ENCODE measurements around the gene CDC42SE1. TPM values are rescaled to one million over a fixed set of nuclear protein-coding genes. Genes with fewer than 3 reads are reported as not detected.

Gene CDC42SE1
- total RNA-seq, 2 donors from 2014 or later: 57.9 to 66.8 TPM

DNA sequence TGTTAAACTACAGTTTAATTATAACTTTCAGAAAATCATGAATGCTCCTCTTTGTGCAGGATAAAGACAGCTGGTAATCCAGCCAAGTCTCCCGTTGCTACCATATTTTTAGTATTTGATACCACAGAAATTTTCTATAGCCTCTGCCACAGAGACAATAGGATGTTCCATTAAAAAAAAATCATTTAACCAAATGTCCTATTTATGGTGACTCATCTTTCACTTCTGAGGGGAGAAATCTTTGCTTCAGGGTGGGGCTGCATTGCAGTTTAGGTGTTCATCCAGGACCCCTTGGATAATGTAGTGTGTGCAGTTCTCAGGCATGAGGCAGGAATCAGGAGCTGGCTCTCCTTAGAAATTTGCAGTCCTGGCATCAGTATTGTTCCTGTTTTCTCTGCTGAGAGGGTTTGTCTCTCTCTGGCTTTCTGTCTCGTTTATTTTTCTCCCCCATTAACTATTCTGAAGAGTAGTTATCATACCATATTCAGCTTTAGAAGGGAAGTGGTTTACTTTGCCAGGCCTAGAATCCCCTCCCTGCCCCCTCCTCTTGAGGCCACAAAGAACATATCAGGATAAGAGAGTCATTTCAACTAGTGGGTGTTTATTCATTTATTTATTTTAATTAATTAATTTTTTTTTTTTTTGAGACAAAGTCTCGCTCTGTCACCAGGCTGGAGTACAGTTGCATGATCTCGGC lies 48.1 kb downstream of the CDC42SE1 start:
- Histone ChIP-seq H3K4me1 (peaks cover 10% of the 10 kb centered on the region), H3K9ac (ENCODE audit: low read depth in 2 of 2, low read length in 2 of 2) (no peak overlapping the region), H3K9me3 (no peaks in the 10 kb centered on the region), H3K27ac (no peak overlapping the region), H3K4me3 (no peak overlapping the region), H3K27me3 (no peaks in the 10 kb centered on the region), H3K36me3 (no peaks in the 10 kb centered on the region)
- TF ChIP-seq, protein P1, sequence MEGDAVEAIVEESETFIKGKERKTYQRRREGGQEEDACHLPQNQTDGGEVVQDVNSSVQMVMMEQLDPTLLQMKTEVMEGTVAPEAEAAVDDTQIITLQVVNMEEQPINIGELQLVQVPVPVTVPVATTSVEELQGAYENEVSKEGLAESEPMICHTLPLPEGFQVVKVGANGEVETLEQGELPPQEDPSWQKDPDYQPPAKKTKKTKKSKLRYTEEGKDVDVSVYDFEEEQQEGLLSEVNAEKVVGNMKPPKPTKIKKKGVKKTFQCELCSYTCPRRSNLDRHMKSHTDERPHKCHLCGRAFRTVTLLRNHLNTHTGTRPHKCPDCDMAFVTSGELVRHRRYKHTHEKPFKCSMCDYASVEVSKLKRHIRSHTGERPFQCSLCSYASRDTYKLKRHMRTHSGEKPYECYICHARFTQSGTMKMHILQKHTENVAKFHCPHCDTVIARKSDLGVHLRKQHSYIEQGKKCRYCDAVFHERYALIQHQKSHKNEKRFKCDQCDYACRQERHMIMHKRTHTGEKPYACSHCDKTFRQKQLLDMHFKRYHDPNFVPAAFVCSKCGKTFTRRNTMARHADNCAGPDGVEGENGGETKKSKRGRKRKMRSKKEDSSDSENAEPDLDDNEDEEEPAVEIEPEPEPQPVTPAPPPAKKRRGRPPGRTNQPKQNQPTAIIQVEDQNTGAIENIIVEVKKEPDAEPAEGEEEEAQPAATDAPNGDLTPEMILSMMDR (IDR thresholded peaks at IDR 0.05): no peak
- DNase-seq: no peak
- intact Hi-C loops (cut with DNase I): no loop called here

DNA sequence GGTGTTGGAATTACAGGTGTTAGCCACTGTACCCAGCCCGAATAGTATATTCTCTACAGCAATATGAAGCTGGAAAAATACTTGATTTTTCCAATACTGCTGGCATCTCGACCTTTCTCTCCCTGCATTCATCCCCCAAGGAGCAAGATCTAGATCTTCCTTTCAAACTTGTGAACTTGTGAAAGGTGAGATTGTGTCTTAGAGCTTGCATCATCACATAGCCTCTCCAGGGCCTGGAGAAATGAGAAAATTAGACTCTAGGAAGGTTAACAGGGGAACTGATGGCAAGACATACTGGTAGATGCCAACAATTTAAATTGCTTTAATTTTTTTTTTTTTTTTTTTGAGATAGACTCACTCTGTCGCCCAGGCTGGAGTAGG lies 49.1 kb downstream of the CDC42SE1 start:
- TF ChIP-seq, protein P1 (IDR thresholded peaks at IDR 0.05): no peak
- no peaks in the 10 kb centered on the region for H3K9me3 ChIP-seq
- no peak overlapping the region for H3K27ac ChIP-seq
- no peaks in the 10 kb centered on the region for H3K27me3 ChIP-seq
- no peak overlapping the region for H3K9ac ChIP-seq (ENCODE audit: low read depth in 2 of 2, low read length in 2 of 2)
- intact Hi-C loops (cut with DNase I): no loop called here
- H3K4me1 ChIP-seq: peaks cover 10% of the 10 kb centered on the region
- no peak overlapping the region for H3K4me3 ChIP-seq
- H3K36me3 ChIP-seq: no peaks in the 10 kb centered on the region
- DNase-seq: no peak

DNA sequence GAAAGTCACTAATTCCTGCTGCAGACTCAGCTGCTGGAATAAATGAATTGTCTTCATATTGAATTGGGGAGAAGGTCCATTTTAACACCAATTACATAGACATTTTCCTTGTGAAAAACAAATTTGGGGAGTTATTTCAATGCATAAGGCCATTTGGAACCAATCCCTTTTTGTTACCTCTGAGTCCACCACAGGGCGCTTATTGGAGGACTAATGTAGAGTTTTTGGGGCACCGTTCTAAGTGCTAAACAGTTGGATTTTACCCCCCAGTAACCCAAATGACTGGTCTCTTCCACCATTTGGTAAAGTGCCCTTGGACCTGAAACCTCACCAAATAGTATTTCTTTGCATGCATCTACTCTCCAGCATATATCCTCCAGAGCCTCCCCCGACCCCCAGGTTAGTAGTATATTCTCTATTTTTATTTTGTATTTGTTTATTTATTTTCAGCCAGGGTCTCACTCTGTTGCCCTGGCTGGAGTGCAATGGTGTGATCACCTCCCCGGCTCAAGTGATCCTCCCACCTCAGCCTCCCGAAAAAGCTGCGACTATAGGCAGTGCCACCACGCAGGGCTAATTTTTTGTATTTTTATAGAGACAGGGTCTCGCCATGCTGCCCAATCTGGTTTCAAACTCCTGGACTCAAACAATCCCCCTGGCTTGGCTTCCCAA lies 49.6 kb downstream of the CDC42SE1 start:
- Histone ChIP-seq H3K4me3 (no peak overlapping the region), H3K36me3 (no peaks in the 10 kb centered on the region), H3K9me3 (no peaks in the 10 kb centered on the region), H3K27me3 (no peaks in the 10 kb centered on the region), H3K4me1 (peaks cover 10% of the 10 kb centered on the region), H3K9ac (ENCODE audit: low read depth in 2 of 2, low read length in 2 of 2) (peak overlapping the region in 1 of 2 donors; percentile 92), H3K27ac (no peak overlapping the region)
- TF ChIP-seq, protein P1 (IDR thresholded peaks at IDR 0.05): no peak
- intact Hi-C loops (cut with DNase I): loop anchor here (5.0 kb wide), 1 partner anchor 47 kb away; the partner anchor contains the start of gene CDC42SE1
- DNase-seq: no peak

DNA sequence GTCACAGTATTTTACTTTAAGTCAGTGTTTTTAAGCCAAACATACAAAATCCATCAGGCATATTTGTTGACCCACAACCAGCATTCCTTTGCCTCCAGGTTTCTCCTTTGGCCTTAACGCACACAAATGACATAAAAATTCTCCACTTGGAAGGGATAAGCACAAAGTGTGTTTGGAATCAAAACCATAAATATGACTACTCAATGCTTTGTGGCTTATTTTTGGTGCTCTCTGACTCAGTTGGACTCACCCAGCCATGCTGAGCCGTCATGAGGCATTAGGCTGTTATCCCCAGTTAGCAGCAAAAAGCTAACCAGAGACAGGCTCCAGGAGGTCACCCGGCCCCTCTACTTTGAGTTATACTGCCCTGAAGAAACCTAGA lies 50.2 kb downstream of the CDC42SE1 start:
- Histone ChIP-seq H3K9me3 (no peaks in the 10 kb centered on the region), H3K4me3 (peak overlapping the region; percentile 56), H3K27ac (peak overlapping the region; percentile 91), H3K9ac (ENCODE audit: low read depth in 2 of 2, low read length in 2 of 2) (peak overlapping the region; percentile 70 to 92), H3K4me1 (peaks cover 10% of the 10 kb centered on the region), H3K36me3 (no peaks in the 10 kb centered on the region), H3K27me3 (no peaks in the 10 kb centered on the region)
- DNase-seq: no peak
- intact Hi-C loops (cut with DNase I): loop anchor here (5.0 kb wide), 1 partner anchor 48 kb away; the partner anchor contains the start of gene CDC42SE1
- TF ChIP-seq, protein P1 (IDR thresholded peaks at IDR 0.05): no peak

DNA sequence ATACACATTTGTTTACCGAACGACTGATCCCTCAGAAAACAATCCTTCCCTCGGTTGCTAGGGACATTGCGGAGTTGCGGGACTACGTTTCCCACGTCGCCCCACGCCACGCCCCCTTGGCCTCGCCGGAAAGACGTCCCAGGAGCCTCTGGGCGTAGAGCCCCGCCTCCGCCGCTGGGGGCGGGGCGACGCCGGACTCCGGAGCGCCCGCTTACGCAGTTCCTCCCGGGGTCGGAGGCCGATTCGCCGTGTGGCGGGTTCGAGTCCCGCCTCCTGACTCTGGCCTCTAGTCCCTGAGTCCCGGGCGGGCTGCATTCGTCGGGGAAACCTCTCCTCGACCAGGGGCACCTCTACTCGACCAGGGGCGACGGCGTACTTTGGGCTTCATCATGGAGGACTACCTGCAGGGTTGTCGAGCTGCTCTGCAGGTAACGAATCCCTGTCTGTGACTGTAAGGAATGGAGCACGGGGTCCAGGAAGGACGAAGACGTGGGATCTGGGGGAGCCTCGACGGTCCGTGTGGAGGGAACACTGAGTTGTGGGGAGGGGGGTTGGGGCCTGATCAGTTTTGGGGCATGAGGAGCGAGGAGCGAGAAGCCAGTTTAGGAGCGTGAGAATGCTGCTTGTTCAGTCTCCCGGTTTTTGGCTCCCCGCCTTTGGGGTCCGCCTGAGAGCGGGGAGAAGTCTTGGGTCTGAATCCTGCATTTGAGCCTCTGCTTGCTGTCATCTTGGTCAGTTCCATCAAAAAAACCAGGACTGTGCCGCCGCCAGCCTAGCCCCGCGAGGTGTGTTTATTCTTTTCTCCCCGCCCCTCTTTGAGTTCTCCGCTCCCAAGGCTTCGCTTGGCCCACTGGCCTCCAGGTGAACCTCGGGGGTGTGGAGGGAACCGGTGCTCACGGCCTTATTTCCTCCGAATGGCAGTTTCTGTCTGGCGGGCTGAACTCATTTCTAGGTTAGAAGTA lies 50.9 kb downstream of the CDC42SE1 start, which contains the start of gene PRUNE1:
TSS of gene PRUNE1 (plus strand) at position 206 of the 962 bp plus-strand sequence. CDS start at position 390, 184 bp downstream.
- Histone ChIP-seq H3K9ac (ENCODE audit: low read depth in 2 of 2, low read length in 2 of 2) (peak within 1 kb of the TSS; percentile 70 to 92), H3K9me3 (no peaks in the 10 kb centered on the region), H3K27me3 (no peaks in the 10 kb centered on the region), H3K4me1 (peaks cover 10% of the 10 kb centered on the region), H3K36me3 (no peaks in the 10 kb centered on the region), H3K27ac (peak within 1 kb of the TSS; percentile 91), H3K4me3 (peak within 1 kb of the TSS; percentile 56)
- TF ChIP-seq, protein P1 (IDR thresholded peaks at IDR 0.05): no peak
- DNase-seq: peak; percentile 98
- intact Hi-C loops (cut with DNase I): loop anchor here (5.0 kb wide), 1 partner anchor 49 kb away; the partner anchor contains the start of gene CDC42SE1

Measured in colonic mucosa (tissue), 4 donors.